Common myeloid progenitor, CD34-positive (primary cell): Measurements from ENCODE around the gene THSD7B.

Source experiments
- CTCF ChIA-PET: fragments of 350-600 bp; sonication (Branson Sonifier 250); formaldehyde crosslinking; loops from one replicate; lab custom pipeline; 2021; ENCODE audit warnings: antibody characterized with exemption; lab: Charles Lee
- POLR2A ChIA-PET: fragments of 350-600 bp; sonication (Branson Sonifier 250); formaldehyde crosslinking; loops from one replicate; lab custom pipeline; 2021; ENCODE audit warnings: antibody characterized with exemption; lab: Charles Lee
- DNase-seq, 3 donors: peaks; one replicate each; pipeline versions ENCODE4 v3.0.0 to v3.0.0-alpha.2; 2013
- H3K27ac ChIP-seq, 2 experiments: 1 replicate in 1 of 2; 2 replicates in 1 of 2; pipeline ENCODE4 v1.7.0; 2013; ENCODE audit warnings: inconsistent platforms in 2 of 2, low read length in 2 of 2, mild to moderate bottlenecking in 2 of 2, low read depth in 1 of 2, moderate library complexity in 1 of 2; ENCODE audit not compliant: severe bottlenecking in 2 of 2, insufficient read depth in 1 of 2, poor library complexity in 1 of 2
- H3K27me3 ChIP-seq, 5 experiments: replicated peaks in 2 of 5; 1 replicate in 3 of 5; 2 replicates in 2 of 5; pipeline versions ENCODE4 v1.6.1 to v1.7.0; 2013; ENCODE audit warnings: low read length in 4 of 5, mild to moderate bottlenecking in 2 of 5, moderate library complexity in 2 of 5, inconsistent platforms in 1 of 5; ENCODE audit not compliant: insufficient read depth in 5 of 5, control insufficient read depth in 4 of 5
- H3K36me3 ChIP-seq, 4 experiments: 1 replicate in 2 of 4; 2 replicates in 2 of 4; pipeline versions ENCODE4 v1.6.1 to v1.7.0; 2013; ENCODE audit warnings: low read length in 3 of 4, control low read depth in 1 of 4, mild to moderate bottlenecking in 1 of 4; ENCODE audit not compliant: control insufficient read depth in 4 of 4, insufficient read depth in 4 of 4
- H3K4me1 ChIP-seq, 4 experiments: 1 replicate in 3 of 4; 2 replicates in 1 of 4; pipeline versions ENCODE4 v1.6.1 to v1.7.1; 2013; ENCODE audit warnings: low read length in 3 of 4, mild to moderate bottlenecking in 3 of 4, control low read depth in 1 of 4, inconsistent platforms in 1 of 4, moderate library complexity in 1 of 4; ENCODE audit not compliant: control insufficient read depth in 4 of 4, insufficient read depth in 4 of 4; ENCODE audit errors: control extremely low read depth in 1 of 4
- H3K4me3 ChIP-seq, 7 experiments: 1 replicate in 4 of 7; 2 replicates in 3 of 7; pipeline versions ENCODE4 v1.5.1 to v1.7.0; 2013; ENCODE audit warnings: mild to moderate bottlenecking in 7 of 7, low read length in 6 of 7, moderate library complexity in 6 of 7, inconsistent platforms in 2 of 7, low read depth in 2 of 7, control low read depth in 1 of 7; ENCODE audit not compliant: insufficient read depth in 4 of 7, control insufficient read depth in 1 of 7; ENCODE audit errors: extremely low read depth in 1 of 7
- H3K9me3 ChIP-seq, 5 experiments: 1 replicate in 4 of 5; 2 replicates in 1 of 5; pipeline versions ENCODE4 v1.6.1 to v1.7.1; 2013; ENCODE audit warnings: low read length in 4 of 5, mild to moderate bottlenecking in 2 of 5, inconsistent platforms in 1 of 5, low read depth in 1 of 5, moderate library complexity in 1 of 5; ENCODE audit not compliant: control insufficient read depth in 4 of 5, insufficient read depth in 2 of 5; ENCODE audit errors: control extremely low read depth in 1 of 5
- WGBS: methylation state at CpG from one replicate; pipeline ENCODE4 v1.1.5; 2013; ENCODE audit not compliant: insufficient coverage; 5-methylcytosine and 5-hydroxymethylcytosine counted together

Gene THSD7B

GRCh38 chr2:136901732-136902131 is 136.4 kb downstream of the THSD7B start:
- no peaks in the 10 kb centered on the region for H3K27me3 ChIP-seq
- no peak for DNase-seq
- peaks cover 0 to 2% (median 0%) of the 10 kb centered on the region in 5 experiments for H3K9me3 ChIP-seq
- ChIA-PET CTCF (no interaction called here), POLR2A (no interaction called here)
- no peak overlapping the region for H3K4me3 ChIP-seq
- H3K4me1 ChIP-seq = no peaks in the 10 kb centered on the region
- no peaks in the 10 kb centered on the region for H3K36me3 ChIP-seq
- H3K27ac ChIP-seq = no peak overlapping the region
- WGBS = 100% methylated on average over 1 of the region's 4 CpGs

DNA sequence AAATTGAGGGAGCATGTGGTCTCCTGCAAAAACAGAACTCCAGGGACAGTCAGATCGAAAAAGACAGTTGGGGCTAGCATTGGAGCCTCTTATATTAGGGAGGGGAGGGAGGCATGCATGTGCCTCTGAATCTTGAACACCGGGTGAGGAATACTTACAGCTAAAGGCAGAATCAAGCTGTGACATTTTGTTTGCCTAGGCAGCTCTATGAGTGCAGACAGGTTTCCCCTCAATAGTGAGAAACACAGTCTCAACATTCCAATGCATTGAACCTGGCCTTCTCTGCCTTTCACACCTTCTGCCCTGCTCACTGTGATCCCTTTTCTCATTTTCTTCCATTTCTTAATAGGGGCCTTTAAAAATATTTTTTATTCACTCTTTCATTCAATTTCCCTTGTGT is 140.4 kb downstream of the THSD7B start:
- ChIA-PET POLR2A (no interaction called here), CTCF (no interaction called here)
- H3K27ac ChIP-seq = no peak overlapping the region
- 82% methylated on average over 2 of the region's 2 CpGs for WGBS
- no peaks in the 10 kb centered on the region for H3K27me3 ChIP-seq
- no peaks in the 10 kb centered on the region for H3K9me3 ChIP-seq
- no peak overlapping the region for H3K4me3 ChIP-seq
- no peak for DNase-seq
- no peaks in the 10 kb centered on the region for H3K36me3 ChIP-seq
- H3K4me1 ChIP-seq = no peaks in the 10 kb centered on the region

- H3K36me3 ChIP-seq = no peaks in the 10 kb centered on the region
- no peak for DNase-seq
- 50% methylated on average over 1 of the region's 1 CpG for WGBS
- no peak overlapping the region for H3K4me3 ChIP-seq
- no peaks in the 10 kb centered on the region for H3K27me3 ChIP-seq
- no peaks in the 10 kb centered on the region for H3K9me3 ChIP-seq
- H3K4me1 ChIP-seq = no peaks in the 10 kb centered on the region
- ChIA-PET POLR2A (no interaction called here), CTCF (no interaction called here)
- H3K27ac ChIP-seq = no peak overlapping the region
Measured at GRCh38 chr2:136909777-136910176, 144.4 kb downstream of the THSD7B start.

DNA sequence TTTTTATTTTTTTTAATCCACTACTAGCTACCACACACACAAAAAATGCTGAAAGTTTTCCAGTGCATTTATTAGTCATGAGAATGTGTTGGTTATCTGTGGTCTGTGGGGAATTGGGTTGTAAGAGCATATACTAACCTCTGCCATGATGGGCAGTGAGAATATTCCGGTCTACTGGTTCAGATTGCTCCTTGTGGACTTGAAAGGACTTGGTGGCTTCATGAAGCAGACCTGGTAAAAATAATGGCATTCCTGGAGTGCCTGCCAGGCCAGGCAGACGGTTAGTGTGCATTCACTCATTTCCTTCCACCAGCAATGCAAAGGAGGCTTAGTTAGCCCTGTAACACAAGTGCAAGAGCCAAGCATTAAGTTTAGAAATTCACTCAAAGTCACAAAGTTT is 150.8 kb downstream of the THSD7B start:
- no peak overlapping the region for H3K27ac ChIP-seq
- no peaks in the 10 kb centered on the region for H3K4me1 ChIP-seq
- H3K9me3 ChIP-seq = peaks cover 0 to 2% (median 0%) of the 10 kb centered on the region in 5 experiments
- ChIA-PET POLR2A (no interaction called here), CTCF (no interaction called here)
- H3K36me3 ChIP-seq = no peaks in the 10 kb centered on the region
- 100% methylated on average over 2 of the region's 2 CpGs for WGBS
- no peak for DNase-seq
- H3K4me3 ChIP-seq = no peak overlapping the region
- H3K27me3 ChIP-seq = peaks cover 0 to 3% (median 0%) of the 10 kb centered on the region in 5 experiments

DNA sequence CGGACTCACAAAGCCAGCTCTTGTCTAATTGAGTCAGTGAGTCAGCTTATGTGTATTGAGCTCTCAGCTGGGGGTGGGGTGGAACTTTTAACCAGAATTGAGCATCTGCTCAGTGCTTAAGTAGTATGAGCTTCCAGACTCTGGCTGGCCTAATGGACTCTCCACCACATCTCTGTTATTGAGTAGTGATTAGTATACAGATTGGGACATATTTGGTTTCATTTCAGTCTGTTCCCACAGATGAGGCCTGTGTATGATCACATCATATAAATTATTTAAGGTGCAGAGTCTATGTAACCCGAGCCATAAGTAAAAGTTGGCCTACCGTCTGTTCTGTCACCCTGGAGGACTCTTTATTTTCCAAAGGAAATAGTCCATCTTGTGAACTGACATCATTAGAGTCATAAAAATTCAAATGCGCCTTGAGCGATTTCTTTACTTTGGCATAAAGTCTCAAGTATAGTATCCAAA is 152.1 kb downstream of the THSD7B start:
- DNase-seq = no peak
- Histone ChIP-seq H3K4me1 (no peaks in the 10 kb centered on the region), H3K27ac (no peak overlapping the region), H3K4me3 (no peak overlapping the region), H3K36me3 (no peaks in the 10 kb centered on the region), H3K27me3 (peaks cover 0 to 3% (median 0%) of the 10 kb centered on the region in 5 experiments), H3K9me3 (peaks cover 0 to 2% (median 0%) of the 10 kb centered on the region in 5 experiments)
- CTCF ChIA-PET = no interaction called here
- POLR2A ChIA-PET = no interaction called here
- WGBS = 86% methylated on average over 3 of the region's 5 CpGs

GRCh38 chr2:136919682-136920081 is 154.3 kb downstream of the THSD7B start:
- Histone ChIP-seq H3K4me3 (no peak overlapping the region), H3K9me3 (peaks cover 0 to 2% (median 0%) of the 10 kb centered on the region in 5 experiments), H3K27ac (no peak overlapping the region), H3K36me3 (no peaks in the 10 kb centered on the region), H3K4me1 (no peaks in the 10 kb centered on the region), H3K27me3 (peaks cover 0 to 3% (median 0%) of the 10 kb centered on the region in 5 experiments)
- DNase-seq = no peak
- 98% methylated on average over 4 of the region's 4 CpGs for WGBS
- ChIA-PET POLR2A (no interaction called here), CTCF (no interaction called here)

DNA sequence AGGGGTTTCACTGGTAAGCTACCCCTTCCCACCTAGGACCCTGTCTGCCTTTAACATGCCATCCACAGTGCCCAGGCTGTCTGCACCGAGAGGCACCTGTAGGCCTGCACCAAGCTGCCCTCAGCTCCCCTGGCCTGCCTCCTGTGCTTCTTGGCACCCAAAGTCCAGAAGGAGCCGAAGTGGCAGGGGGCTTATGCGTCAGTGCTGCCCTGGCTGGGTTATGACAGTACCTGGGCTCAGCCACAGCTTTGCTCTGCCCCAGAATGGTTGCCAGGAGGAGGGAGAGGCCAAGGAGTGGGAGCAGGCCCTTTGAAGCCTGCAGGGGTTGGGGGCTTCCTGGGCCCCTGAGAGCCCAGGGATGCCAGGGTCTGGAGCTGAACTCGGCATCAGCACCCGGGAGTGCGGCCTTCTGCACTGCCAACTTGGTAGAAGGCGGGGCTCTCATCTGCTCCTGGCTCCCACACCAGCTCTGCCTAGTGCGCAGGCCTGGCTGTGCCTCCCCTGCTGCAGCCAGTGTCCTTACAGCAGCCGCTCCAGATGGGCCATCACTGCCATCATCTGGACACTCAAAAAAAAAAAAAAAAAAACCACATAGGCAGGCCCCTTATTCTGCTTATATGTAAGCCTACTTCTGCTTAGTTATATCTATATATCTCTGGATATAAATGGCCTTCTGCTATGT is 155.4 kb downstream of the THSD7B start:
- ChIA-PET POLR2A (no interaction called here), CTCF (no interaction called here)
- peaks cover 0 to 2% (median 0%) of the 10 kb centered on the region in 5 experiments for H3K9me3 ChIP-seq
- H3K4me1 ChIP-seq = no peaks in the 10 kb centered on the region
- peaks cover 0 to 2% (median 0%) of the 10 kb centered on the region in 5 experiments for H3K27me3 ChIP-seq
- H3K27ac ChIP-seq = no peak overlapping the region
- WGBS = 92% methylated on average over 7 of the region's 9 CpGs
- DNase-seq = no peak
- H3K4me3 ChIP-seq = no peak overlapping the region
- no peaks in the 10 kb centered on the region for H3K36me3 ChIP-seq
